Ishikawa (cell line): ENCODE data around the gene ROGDI.

Source experiments
- CEBPB ChIP-seq: IDR thresholded peaks from 2 replicates; pipeline ENCODE4 v1.6.1; 2012
- CREB1 ChIP-seq: IDR thresholded peaks from 2 replicates; pipeline ENCODE4 v1.6.1; 2012; ENCODE audit warnings: low read depth
- EGR1 ChIP-seq: IDR thresholded peaks from 2 replicates; pipeline ENCODE4 v1.6.1; 2012
- EP300 ChIP-seq: IDR thresholded peaks from 2 replicates; pipeline ENCODE4 v1.6.1; 2012; ENCODE audit warnings: borderline replicate concordance
- FOXM1 ChIP-seq: IDR thresholded peaks from 2 replicates; pipeline ENCODE4 v1.6.1; 2012; ENCODE audit warnings: low read depth, borderline replicate concordance
- NFIC ChIP-seq: IDR thresholded peaks from 2 replicates; pipeline ENCODE4 v1.6.1; 2012
- RAD21 ChIP-seq: IDR thresholded peaks from 2 replicates; pipeline ENCODE4 v1.6.1; 2012; ENCODE audit warnings: low read depth
- TAF1 ChIP-seq: IDR thresholded peaks from 2 replicates; pipeline ENCODE4 v1.6.1; 2012; ENCODE audit warnings: low read depth, mild to moderate bottlenecking
- TCF12 ChIP-seq: IDR thresholded peaks from 2 replicates; pipeline ENCODE4 v1.6.1; 2012; ENCODE audit warnings: low read depth
- TEAD4 ChIP-seq: IDR thresholded peaks from 2 replicates; pipeline ENCODE4 v1.6.1; 2012
- YY1 ChIP-seq: IDR thresholded peaks from 2 replicates; pipeline ENCODE4 v1.6.1; 2012; ENCODE audit warnings: low read depth
- ZBTB7A ChIP-seq: IDR thresholded peaks from 2 replicates; pipeline ENCODE4 v1.6.1; 2012; ENCODE audit warnings: low read depth
- TF ChIP-seq, protein P1 (sequence below): IDR thresholded peaks from 2 replicates; pipeline ENCODE4 v1.6.1; 2012
- TF ChIP-seq, protein P2 (sequence below): IDR thresholded peaks from 2 replicates; pipeline ENCODE4 v1.6.1; 2012
- TF ChIP-seq, protein P3 (sequence below): IDR thresholded peaks from 2 replicates; pipeline ENCODE4 v1.6.1; 2012; ENCODE audit warnings: low read depth, mild to moderate bottlenecking

Gene ROGDI

DNA sequence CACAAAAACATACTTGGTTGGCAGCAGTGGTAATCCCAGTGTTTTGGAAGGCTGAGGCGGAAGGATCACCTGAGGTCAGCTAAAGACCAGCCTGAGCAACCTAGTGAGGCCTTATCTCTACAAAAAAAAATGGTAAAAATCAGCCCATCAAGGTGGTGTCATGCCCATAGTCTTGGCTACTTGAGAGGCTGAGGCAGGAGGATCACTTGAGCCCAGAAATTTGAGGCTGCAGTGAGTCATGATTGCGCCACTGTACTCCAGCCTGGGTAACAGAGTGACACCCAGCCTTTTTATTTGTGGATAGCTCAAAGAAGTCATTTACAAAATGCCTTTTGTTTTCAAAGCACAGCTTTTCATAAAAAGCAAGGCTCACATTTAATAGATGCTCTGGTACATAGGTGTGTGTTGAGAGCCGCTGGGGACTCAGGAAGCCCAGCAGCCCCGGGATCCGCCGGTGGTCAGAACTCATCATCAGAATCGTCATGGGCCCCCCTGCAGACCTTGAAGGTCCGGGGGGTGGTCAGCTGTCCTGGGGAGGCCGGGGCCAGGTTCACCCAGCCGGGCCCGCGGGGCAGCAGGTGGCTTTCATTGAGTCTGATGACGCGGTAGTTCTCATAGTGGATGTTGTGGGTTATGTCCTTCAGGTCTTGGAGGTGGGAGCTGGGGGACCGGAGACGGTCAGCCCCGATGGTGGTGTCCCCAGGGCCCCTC, 24.9 kb downstream of the ROGDI start:
- TF ChIP-seq EP300 (no peak), YY1 (no peak), TEAD4 (no peak), TAF1 (no peak)
- TF ChIP-seq, protein P1, sequence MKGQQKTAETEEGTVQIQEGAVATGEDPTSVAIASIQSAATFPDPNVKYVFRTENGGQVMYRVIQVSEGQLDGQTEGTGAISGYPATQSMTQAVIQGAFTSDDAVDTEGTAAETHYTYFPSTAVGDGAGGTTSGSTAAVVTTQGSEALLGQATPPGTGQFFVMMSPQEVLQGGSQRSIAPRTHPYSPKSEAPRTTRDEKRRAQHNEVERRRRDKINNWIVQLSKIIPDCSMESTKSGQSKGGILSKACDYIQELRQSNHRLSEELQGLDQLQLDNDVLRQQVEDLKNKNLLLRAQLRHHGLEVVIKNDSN: no peak

GRCh38 chr16:4776141-4776705, 26.2 kb downstream of the ROGDI start:
- TF ChIP-seq CEBPB (no peak), YY1 (no peak), ZBTB7A (no peak), RAD21 (no peak), TCF12 (no peak), FOXM1 (no peak), TEAD4 (no peak), CREB1 (no peak), EGR1 (no peak), NFIC (no peak), EP300 (no peak), TAF1 (no peak)
- TF ChIP-seq, protein P2, sequence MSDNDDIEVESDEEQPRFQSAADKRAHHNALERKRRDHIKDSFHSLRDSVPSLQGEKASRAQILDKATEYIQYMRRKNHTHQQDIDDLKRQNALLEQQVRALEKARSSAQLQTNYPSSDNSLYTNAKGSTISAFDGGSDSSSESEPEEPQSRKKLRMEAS: no peak
- TF ChIP-seq, protein P3, sequence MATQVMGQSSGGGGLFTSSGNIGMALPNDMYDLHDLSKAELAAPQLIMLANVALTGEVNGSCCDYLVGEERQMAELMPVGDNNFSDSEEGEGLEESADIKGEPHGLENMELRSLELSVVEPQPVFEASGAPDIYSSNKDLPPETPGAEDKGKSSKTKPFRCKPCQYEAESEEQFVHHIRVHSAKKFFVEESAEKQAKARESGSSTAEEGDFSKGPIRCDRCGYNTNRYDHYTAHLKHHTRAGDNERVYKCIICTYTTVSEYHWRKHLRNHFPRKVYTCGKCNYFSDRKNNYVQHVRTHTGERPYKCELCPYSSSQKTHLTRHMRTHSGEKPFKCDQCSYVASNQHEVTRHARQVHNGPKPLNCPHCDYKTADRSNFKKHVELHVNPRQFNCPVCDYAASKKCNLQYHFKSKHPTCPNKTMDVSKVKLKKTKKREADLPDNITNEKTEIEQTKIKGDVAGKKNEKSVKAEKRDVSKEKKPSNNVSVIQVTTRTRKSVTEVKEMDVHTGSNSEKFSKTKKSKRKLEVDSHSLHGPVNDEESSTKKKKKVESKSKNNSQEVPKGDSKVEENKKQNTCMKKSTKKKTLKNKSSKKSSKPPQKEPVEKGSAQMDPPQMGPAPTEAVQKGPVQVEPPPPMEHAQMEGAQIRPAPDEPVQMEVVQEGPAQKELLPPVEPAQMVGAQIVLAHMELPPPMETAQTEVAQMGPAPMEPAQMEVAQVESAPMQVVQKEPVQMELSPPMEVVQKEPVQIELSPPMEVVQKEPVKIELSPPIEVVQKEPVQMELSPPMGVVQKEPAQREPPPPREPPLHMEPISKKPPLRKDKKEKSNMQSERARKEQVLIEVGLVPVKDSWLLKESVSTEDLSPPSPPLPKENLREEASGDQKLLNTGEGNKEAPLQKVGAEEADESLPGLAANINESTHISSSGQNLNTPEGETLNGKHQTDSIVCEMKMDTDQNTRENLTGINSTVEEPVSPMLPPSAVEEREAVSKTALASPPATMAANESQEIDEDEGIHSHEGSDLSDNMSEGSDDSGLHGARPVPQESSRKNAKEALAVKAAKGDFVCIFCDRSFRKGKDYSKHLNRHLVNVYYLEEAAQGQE: no peak
- TF ChIP-seq, protein P1: no peak

DNA sequence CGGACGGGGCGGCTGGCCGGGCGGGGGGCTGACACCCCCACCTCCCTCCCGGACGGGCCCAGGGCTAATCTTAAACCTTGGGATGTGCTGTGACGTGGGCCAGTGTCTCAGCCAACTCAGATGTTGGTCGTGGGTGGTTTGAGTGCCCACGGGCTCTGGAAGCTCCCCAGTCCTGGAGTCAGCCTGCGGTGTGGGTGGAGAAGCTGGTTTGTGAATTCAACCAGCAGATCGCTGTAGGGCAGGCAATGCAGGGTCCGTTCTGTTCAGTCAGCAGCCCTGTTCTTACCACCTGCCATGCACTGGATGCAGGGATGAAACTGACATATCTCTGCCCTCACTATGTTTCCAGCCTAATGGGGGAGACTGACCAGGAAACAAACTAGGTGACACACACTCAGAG, 27.4 kb downstream of the ROGDI start:
- TF ChIP-seq CEBPB (no peak), NFIC (no peak), CREB1 (no peak), TAF1 (no peak), FOXM1 (no peak), EGR1 (no peak)

GRCh38 chr16:4772351-4772750, 30.1 kb downstream of the ROGDI start:
- TF ChIP-seq FOXM1 (no peak), TEAD4 (no peak), YY1 (no peak), EP300 (no peak), ZBTB7A (no peak), RAD21 (no peak), TAF1 (no peak), CREB1 (no peak), TCF12 (no peak), NFIC (no peak), EGR1 (no peak), CEBPB (no peak)
- TF ChIP-seq, protein P3: no peak
- TF ChIP-seq, protein P1: no peak
- TF ChIP-seq, protein P2: no peak

GRCh38 chr16:4771646-4772045, 30.8 kb downstream of the ROGDI start:
- no peak for TF ChIP-seq FOXM1
- TF ChIP-seq, protein P1: peak; percentile 39; the same call in 1 of the 2 replicates
